ENCODE data around the gene GGT7. TPM values are rescaled to one million over a fixed set of nuclear protein-coding genes. Genes with fewer than 3 reads are reported as not detected.

GGT7 gene
- total and polyA plus RNA-seq, 9 of the 15 experiments (the other 6 are each of a cell fraction or from before 2014, with no cell fraction given): 0.04 to 18.3 (median 5.9) TPM

- TF ChIP-seq MAFF (IDR thresholded peaks at IDR 0.05; ENCODE audit: low read length) (no peak), GATAD2A (IDR thresholded peaks at IDR 0.05) (0 out of 2 replicates have a peak, but pooled peaks have one; percentile 19), ZNF282 (CRISPR knock-in tag; IDR thresholded peaks at IDR 0.05) (no peak), GTF2A2 (tag; IDR thresholded peaks at IDR 0.05) (no peak), MAZ (CRISPR knock-in tag; conservative IDR thresholded peaks at IDR 0.05 in 1 of 2, IDR thresholded peaks at IDR 0.05 in 1 of 2) (peak in 1 of 2 experiments; percentile 57; a peak in 2 of 4 replicates), NFXL1 (CRISPR knock-in tag; IDR thresholded peaks at IDR 0.05) (no peak), ZNF395 (CRISPR knock-in tag; IDR thresholded peaks at IDR 0.05) (no peak), ZNF146 (CRISPR knock-in tag; IDR thresholded peaks at IDR 0.05; ENCODE audit: unreplicated experiment) (no peak), ELF4 (CRISPR knock-in tag; IDR thresholded peaks at IDR 0.05) (0 out of 2 replicates have a peak, but pooled peaks have one; percentile 10), RBM25 (IDR thresholded peaks at IDR 0.05; ENCODE audit: low read depth, low read length, severe bottlenecking) (no peak), ZBTB12 (CRISPR knock-in tag; IDR thresholded peaks at IDR 0.05) (no peak), E2F4 (CRISPR knock-in tag; IDR thresholded peaks at IDR 0.05; ENCODE audit: low read depth) (no peak), SRSF1 (IDR thresholded peaks at IDR 0.05; ENCODE audit: low read depth, low read length) (no peak), ZKSCAN1 (IDR thresholded peaks at IDR 0.05; ENCODE audit: low read depth, low read length) (no peak; the same call in 1 of the 2 replicates), NFRKB (IDR thresholded peaks at IDR 0.05; ENCODE audit: low read depth) (no peak), HDAC8 (tag; IDR thresholded peaks at IDR 0.05) (no peak), ZNF449 (CRISPR knock-in tag; IDR thresholded peaks at IDR 0.05) (no peak), NRF1 (conservative IDR thresholded peaks at IDR 0.05 in 1 of 2, IDR thresholded peaks at IDR 0.05 in 1 of 2) (peak; percentile 62 to 74), ARID3A (IDR thresholded peaks at IDR 0.05; ENCODE audit: borderline replicate concordance, low read depth, low read length) (no peak), THAP7 (CRISPR knock-in tag; IDR thresholded peaks at IDR 0.05) (no peak), ZNF764 (CRISPR knock-in tag; IDR thresholded peaks at IDR 0.05; ENCODE audit: low read depth) (peak; percentile 91)
Observed at GRCh38 chr20:34875642-34876405, 3.2 kb upstream of the GGT7 start (continued).
